GM12878 (cell line): ENCODE results near the gene PDZRN3. TPM values are rescaled to one million over a fixed set of nuclear protein-coding genes. Genes with fewer than 3 reads are reported as not detected.

Source experiments
- ATAC-seq: fragments of 200-7000 bp; cut with Tn5 transposase; 3 replicates; pipeline ENCODE4 v1.9.1; 2020; ENCODE audit warnings: mild to moderate bottlenecking, moderate library complexity
- BruUV-seq: library from RNA; stranded (reverse); fragments of 400-500 nt; replicated peaks from 2 replicates; lab custom pipeline; 2021; lab: Mats Ljungman, UMichigan
- CTCF ChIA-PET: fragments of 300-600 bp; sonication (Branson Sonifier 250); formaldehyde crosslinking; extraction: SDS; loops from one replicate; lab custom pipeline; 2021; ENCODE audit warnings: inconsistent platforms; lab: Yijun Ruan, JAX
- POLR2A ChIA-PET: fragments of 350-600 bp; formaldehyde crosslinking; extraction: SDS; loops from one replicate; lab custom pipeline; 2021; ENCODE audit warnings: inconsistent platforms; lab: Charles Lee
- RAD21 ChIA-PET: fragments of 300-600 bp; sonication (Branson Sonifier 250); formaldehyde crosslinking; loops from one replicate; lab custom pipeline; 2023; ENCODE audit warnings: antibody characterized with exemption; ENCODE audit not compliant: unreplicated experiment; lab: Charles Lee
- SMC1A ChIA-PET: fragments of 300-600 bp; sonication (Branson Sonifier 250); formaldehyde crosslinking; loops from one replicate; lab custom pipeline; 2023; ENCODE audit not compliant: unreplicated experiment, uncharacterized antibody; lab: Charles Lee
- DNase-seq: peaks from one replicate; pipeline ENCODE4 v3.0.0-alpha.2; 2011; ENCODE audit warnings: low read depth, low spot score
- FAIRE-seq: peaks from 3 replicates; lab custom pipeline; 2011; peaks lifted over from hg19 to GRCh38; lab: Jason Lieb, UNC
- H2AFZ ChIP-seq: 2 replicates; pipeline ENCODE4 v1.6.0; 2011; ENCODE audit warnings: low read depth, low read length, control low read depth; ENCODE audit not compliant: control insufficient read depth
- H3K27ac ChIP-seq: 2 replicates; pipeline ENCODE4 v1.5.1; 2011; ENCODE audit warnings: control low read depth; ENCODE audit not compliant: control insufficient read depth, insufficient read depth
- H3K27me3 ChIP-seq, 2 experiments: replicated peaks in 1 of 2; 2 replicates each; pipeline versions ENCODE4 v1.6.0 to v1.6.1; 2011; ENCODE audit warnings: low read length in 1 of 2; ENCODE audit not compliant: control insufficient read depth in 2 of 2, insufficient read depth in 2 of 2
- H3K36me3 ChIP-seq, 2 experiments: 2 replicates each; pipeline ENCODE4 v1.5.1; 2011; ENCODE audit warnings: low read length in 1 of 2; ENCODE audit not compliant: control insufficient read depth in 2 of 2, insufficient read depth in 2 of 2
- H3K4me1 ChIP-seq: 2 replicates; pipeline ENCODE4 v1.6.1; 2011; ENCODE audit warnings: mild to moderate bottlenecking, low read length, moderate library complexity, mixed read lengths; ENCODE audit not compliant: control insufficient read depth, insufficient read depth
- H3K4me2 ChIP-seq: 2 replicates; pipeline ENCODE4 v1.6.0; 2011; ENCODE audit warnings: control low read depth; ENCODE audit not compliant: control insufficient read depth, insufficient read depth
- H3K4me3 ChIP-seq: fragments of 200-600 bp; sonication (generic); 2 replicates; pipeline ENCODE4 v1.5.1; 2016
- H3K79me2 ChIP-seq: 2 replicates; pipeline ENCODE4 v1.6.0; 2011; ENCODE audit warnings: low read length; ENCODE audit not compliant: control insufficient read depth, insufficient read depth
- H3K9ac ChIP-seq: 2 replicates; pipeline ENCODE4 v1.8.0; 2011; ENCODE audit warnings: low read length, control low read depth, mixed read lengths; ENCODE audit not compliant: control insufficient read depth, insufficient read depth
- H3K9me3 ChIP-seq: replicated peaks from 3 replicates; pipeline ENCODE4 v1.5.1; 2011; ENCODE audit warnings: mild to moderate bottlenecking, low read length; ENCODE audit not compliant: control insufficient read depth, insufficient read depth
- H4K20me1 ChIP-seq: 2 replicates; pipeline ENCODE4 v1.6.0; 2011; ENCODE audit not compliant: control insufficient read depth, insufficient read depth
- CEBPB ChIP-seq, 2 experiments: fragments of 150-350 bp in 1 of 2; IDR thresholded peaks; 2 replicates each; pipeline ENCODE4 v1.6.1; 2012 to 2014; ENCODE audit warnings: low read depth in 2 of 2, low read length in 2 of 2, borderline replicate concordance in 1 of 2, inconsistent platforms in 1 of 2
- ESRRA ChIP-seq: IDR thresholded peaks from 2 replicates; pipeline ENCODE4 v1.6.1; 2012; ENCODE audit warnings: mild to moderate bottlenecking, low read length, improper control_type of control experiment
- FOXM1 ChIP-seq: IDR thresholded peaks from 2 replicates; pipeline ENCODE4 v1.6.1; 2012; ENCODE audit warnings: low read depth, mild to moderate bottlenecking, inconsistent platforms, low read length, moderate library complexity
- GATAD2B ChIP-seq: fragments of 450-650 bp; conservative IDR thresholded peaks from 2 replicates; pipeline ENCODE4 v1.6.1; 2017; ENCODE audit warnings: low read depth, mild to moderate bottlenecking, moderate library complexity
- IRF3 ChIP-seq: fragments of 450-650 bp; IDR thresholded peaks from 2 replicates; pipeline ENCODE4 v1.6.1; 2014; ENCODE audit warnings: mild to moderate bottlenecking
- LARP7 ChIP-seq: fragments of 450-650 bp; IDR thresholded peaks from 2 replicates; pipeline ENCODE4 v1.6.1; 2017; ENCODE audit warnings: mild to moderate bottlenecking
- MAX ChIP-seq: IDR thresholded peaks from 2 replicates; pipeline ENCODE4 v1.6.1; 2012; ENCODE audit warnings: low read depth, low read length, improper control_type of control experiment
- MTA2 ChIP-seq: fragments of 450-650 bp; IDR thresholded peaks from 2 replicates; pipeline ENCODE4 v1.6.1; 2016; ENCODE audit warnings: low read depth, mild to moderate bottlenecking, moderate library complexity
- PAX8 ChIP-seq: fragments of 450-650 bp; IDR thresholded peaks from 2 replicates; pipeline ENCODE4 v1.6.1; 2017; ENCODE audit warnings: mild to moderate bottlenecking, moderate library complexity
- POU2F2 ChIP-seq: IDR thresholded peaks from 3 replicates; pipeline ENCODE4 v1.6.1; 2011; ENCODE audit warnings: low read depth, mild to moderate bottlenecking, low read length, borderline replicate concordance
- SMAD1 ChIP-seq: fragments of 450-650 bp; IDR thresholded peaks from 2 replicates; pipeline ENCODE4 v1.6.1; 2018; ENCODE audit warnings: mild to moderate bottlenecking, low read depth; ENCODE audit not compliant: partially characterized antibody
- SREBF1 ChIP-seq: IDR thresholded peaks from 2 replicates; pipeline ENCODE4 v1.6.1; 2012; ENCODE audit warnings: mild to moderate bottlenecking, low read length
- SREBF2 ChIP-seq: IDR thresholded peaks from 2 replicates; pipeline ENCODE4 v1.6.1; 2012; ENCODE audit warnings: mild to moderate bottlenecking, low read length
- TBL1XR1 ChIP-seq: IDR thresholded peaks from 2 replicates; pipeline ENCODE4 v1.6.1; 2012; ENCODE audit warnings: low read depth, low read length, improper control_type of control experiment
- ZSCAN29 ChIP-seq: fragments of 450-650 bp; IDR thresholded peaks from 2 replicates; pipeline ENCODE4 v1.6.1; 2017; ENCODE audit warnings: mild to moderate bottlenecking, moderate library complexity
- WGBS: methylation state at CpG from one replicate; pipeline ENCODE4 v1.1.6; 2016; ENCODE audit warnings: low lambda C conversion rate; ENCODE audit not compliant: insufficient replicate concordance, insufficient coverage; ENCODE audit errors: missing lambda C conversion rate; 5-methylcytosine and 5-hydroxymethylcytosine counted together
- in situ Hi-C: fragments of 300-500 bp; cut with MboI; formaldehyde crosslinking; loops from 9 replicates; pipeline ENCODE4 v1.14.3; 2018; ENCODE audit warnings: mixed read lengths
- intact Hi-C: fragments of 100-400 bp; cut with micrococcal nuclease; formaldehyde crosslinking; loops from one replicate; pipeline ENCODE4 v1.14.2; 2022; ENCODE audit not compliant: unreplicated experiment
- polyA plus RNA-seq, 11 experiments: library from polyadenylated mRNA; depleted of rRNA in 4 of 11; unstranded in 6 of 11; stranded (reverse) in 5 of 11; fragments of >200 nt; fragmentation: Nextera tagmentation in 4 of 11; fragmentation: Illumina TruSeq in 1 of 11; extraction: Ambion mirVana in 4 of 11; extraction: Trizol in 1 of 11; gene quantifications; 1 replicate in 1 of 11; 2 replicates in 10 of 11; pipeline versions ENCODE4 v1.2.1 to v1.2.3, GENCODE V29; 2011 to 2016; ENCODE audit warnings: inconsistent platforms in 2 of 11, missing spikeins in 2 of 11, low read depth in 1 of 11
- total RNA-seq, 4 experiments: library from RNA; depleted of rRNA in 3 of 4; stranded (reverse); fragments of >200 nt in 3 of 4; fragmentation: Illumina TruSeq in 1 of 4; extraction: Trizol in 1 of 4; gene quantifications; 2 replicates each; pipeline versions ENCODE4 v1.2.1 to v1.2.3, GENCODE V29; 2013 to 2021

PDZRN3 gene
- total and polyA plus RNA-seq, 10 of the 15 experiments (the other 5 are each of a cell fraction or from before 2014, with no cell fraction given), result 0.07 to 0.37 (median 0.12) TPM; not detected in 6

- Histone ChIP-seq H3K4me3 (no peak overlapping the region), H3K27me3 (no peaks in the 10 kb centered on the region; a peak in 1 of 4 replicates), H4K20me1 (no peaks in the 10 kb centered on the region), H3K27ac (no peak overlapping the region), H3K9me3 (no peaks in the 10 kb centered on the region), H3K79me2 (no peaks in the 10 kb centered on the region), H3K4me2 (no peak overlapping the region), H3K9ac (no peak overlapping the region), H3K4me1 (no peaks in the 10 kb centered on the region), H2AFZ (no peak overlapping the region), H3K36me3 (no peaks in the 10 kb centered on the region)
- FAIRE-seq (no peak), DNase-seq (no peak), ATAC-seq (no peak)
- POLR2A ChIA-PET, result no interaction called here
- CTCF ChIA-PET, result no interaction called here
- intact Hi-C loops (no loop called here), in situ Hi-C loops (no loop called here)
- RAD21 ChIA-PET, result no interaction called here
- 19% methylated on average over 6 of the region's 6 CpGs for WGBS
- BruUV-seq, result no TSS peak
- TF ChIP-seq PAX8 (no peak), FOXM1 (no peak), LARP7 (no peak), MTA2 (no peak), TBL1XR1 (no peak), SREBF1 (no peak), SREBF2 (no peak), ESRRA (no peak), POU2F2 (no peak), IRF3 (no peak), SMAD1 (no peak), GATAD2B (no peak), MAX (no peak), CEBPB (IDR thresholded peaks at IDR 0.05; ENCODE audit: borderline replicate concordance in 1 of 2, low read depth in 2 of 2, low read length in 2 of 2) (no peak), ZSCAN29 (no peak)
- SMC1A ChIA-PET, result interaction anchor here (0.6 kb wide), 1 partner anchor 330 kb away, joined by 3 read pairs; no protein-coding TSS in a partner anchor
Measured at GRCh38 chr3:73350996-73351395, 273.7 kb downstream of the PDZRN3 start.
